NOMO-1 treated with DMSO at 0.1 percent for 48 hours (cell line): ENCODE data around the gene TBX6.
"Not testable (repeated sequence)": the region's sequence is repeated elsewhere in the genome, so short reads cannot be mapped to it uniquely, and the experiment has no call there.

Experiments
- DNase-seq: peaks from one replicate; lab custom pipeline; 2025; ENCODE audit not compliant: unreplicated experiment; lab: John Stamatoyannopoulos, UW

The TBX6 gene

GRCh38 chr16:30066761-30067583, 24.8 kb downstream of the TBX6 start:
- peak; percentile 31 for DNase-seq

- peak; percentile 33 for DNase-seq
Measured at GRCh38 chr16:30065943-30066760, 25.6 kb downstream of the TBX6 start.

DNA sequence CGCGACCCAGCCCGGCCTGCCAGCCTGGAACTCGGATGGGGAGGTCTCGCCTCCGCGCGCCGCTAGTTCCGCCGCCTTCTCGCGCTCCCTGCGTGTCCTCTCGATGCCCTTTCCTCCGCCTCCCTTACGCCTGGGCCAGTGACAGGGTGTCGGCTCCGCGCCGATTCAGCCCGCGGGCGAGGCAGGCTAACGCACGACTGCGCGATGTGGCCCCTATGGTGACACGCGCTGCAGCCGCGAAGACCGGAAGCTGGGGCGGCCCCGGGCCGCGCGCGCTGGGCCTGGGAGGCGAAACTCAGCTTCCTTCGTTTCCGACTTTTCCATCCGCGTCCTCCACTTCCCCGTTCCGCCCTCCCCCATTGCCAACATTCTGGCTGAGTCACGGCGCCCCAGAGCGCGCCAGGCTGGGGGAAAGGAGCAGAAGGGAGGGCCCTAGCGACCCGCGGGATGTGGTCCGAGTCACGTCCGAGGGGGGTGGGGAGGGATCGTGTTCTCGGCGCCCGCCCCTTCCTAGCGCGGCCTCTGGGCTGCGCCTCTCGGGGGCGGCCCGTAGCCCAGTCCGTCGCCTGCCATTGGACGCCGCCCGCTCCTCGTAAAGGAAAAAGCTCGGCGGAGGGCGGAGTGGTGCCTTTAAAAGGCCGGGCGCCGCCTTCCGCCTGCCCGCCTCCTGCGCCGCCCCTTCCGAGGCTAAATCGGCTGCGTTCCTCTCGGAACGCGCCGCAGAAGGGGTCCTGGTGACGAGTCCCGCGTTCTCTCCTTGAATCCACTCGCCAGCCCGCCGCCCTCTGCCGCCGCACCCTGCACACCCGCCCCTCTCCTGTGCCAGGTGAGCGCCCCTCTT, 26.4 kb downstream of the TBX6 start, which contains the start of gene ALDOA:
Gene ALDOA (plus strand): TSS at position 659 of the 841 bp plus-strand sequence. CDS start 1,138 bp downstream, outside the sequence.
- DNase-seq, result peak; percentile 99

DNA sequence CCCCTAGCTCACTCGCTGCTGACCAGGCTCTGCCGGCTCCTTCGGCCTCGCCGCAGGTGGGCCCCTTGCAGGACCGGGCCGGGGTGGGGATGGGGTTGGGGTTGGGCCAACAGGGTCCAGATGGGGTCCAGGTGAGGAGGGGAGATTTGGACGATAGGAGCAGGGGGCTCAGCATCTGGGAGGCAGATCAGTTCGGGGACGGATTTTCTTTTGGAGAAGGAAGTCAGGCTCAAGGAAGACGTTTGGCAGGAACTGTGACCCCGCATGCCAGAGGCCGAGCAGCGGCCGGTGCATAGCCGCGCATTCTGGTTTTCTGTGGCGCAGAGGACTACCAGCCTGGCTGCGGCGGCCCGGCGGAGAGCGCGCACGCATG, 27.0 kb downstream of the TBX6 start:
- no peak for DNase-seq

DNA sequence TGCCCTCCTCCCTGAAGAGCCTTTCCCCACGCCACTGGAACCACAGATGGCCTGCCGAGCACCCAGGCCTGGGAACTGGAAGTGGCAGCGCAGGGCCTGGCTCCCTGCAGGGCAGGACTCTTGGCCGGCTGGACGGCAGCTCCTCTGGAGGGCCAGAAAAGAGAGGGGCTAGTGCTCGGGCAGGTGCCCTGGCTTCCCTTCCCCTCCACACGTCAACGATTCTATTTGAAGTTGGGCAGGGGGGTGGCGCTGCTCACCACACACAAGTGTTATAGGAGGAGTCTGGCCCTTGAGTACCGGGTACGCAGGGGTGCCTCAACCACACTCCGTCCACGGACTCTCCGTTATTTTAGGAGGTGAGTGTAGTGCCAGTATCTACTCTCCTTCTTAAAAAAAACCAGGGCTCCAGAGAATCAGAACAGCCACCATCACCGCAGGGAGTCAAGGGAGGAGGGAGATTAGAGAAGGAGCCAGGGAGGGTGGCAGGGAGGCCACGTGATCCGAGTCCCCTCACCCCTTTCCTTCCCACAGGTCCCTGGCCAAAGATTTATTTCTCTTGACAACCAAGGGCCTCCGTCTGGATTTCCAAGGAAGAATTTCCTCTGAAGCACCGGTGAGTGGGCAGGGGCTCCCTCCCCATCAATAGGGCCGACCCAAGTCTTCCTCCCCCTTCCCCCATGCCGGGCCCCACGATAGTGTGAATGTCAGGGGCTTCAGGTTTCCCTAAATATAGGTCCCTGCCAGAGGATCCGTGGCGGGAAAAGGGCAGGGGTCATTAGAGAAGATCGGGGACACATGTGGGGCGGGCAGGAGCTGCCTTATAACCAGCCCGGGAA, 27.6 kb downstream of the TBX6 start:
- peak; percentile 76 for DNase-seq

- no peak for DNase-seq
Measured at GRCh38 chr16:30063278-30063892, 28.3 kb downstream of the TBX6 start.

- DNase-seq, result no peak
Measured at GRCh38 chr16:30060836-30061554, 30.7 kb downstream of the TBX6 start.

DNA sequence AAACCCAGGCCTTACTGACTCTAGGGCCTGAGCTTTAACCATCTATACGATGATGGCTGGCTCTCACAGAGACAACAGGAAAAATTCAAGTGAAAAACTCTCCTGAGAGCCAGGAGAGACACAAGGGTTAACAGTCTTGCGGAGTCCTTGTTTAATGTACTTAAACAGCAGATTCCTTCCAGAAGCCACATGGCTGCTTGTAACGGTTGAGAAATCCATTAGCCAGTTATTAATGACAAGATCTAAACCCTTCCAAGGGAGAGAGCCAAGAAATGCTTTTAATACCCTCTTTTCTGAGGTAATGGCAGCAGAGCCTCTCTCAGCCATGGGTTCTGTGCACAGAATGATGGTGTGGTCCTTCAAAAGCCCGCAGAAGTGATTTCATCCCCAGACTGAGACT, 31.4 kb downstream of the TBX6 start:
- no peak for DNase-seq

DNA sequence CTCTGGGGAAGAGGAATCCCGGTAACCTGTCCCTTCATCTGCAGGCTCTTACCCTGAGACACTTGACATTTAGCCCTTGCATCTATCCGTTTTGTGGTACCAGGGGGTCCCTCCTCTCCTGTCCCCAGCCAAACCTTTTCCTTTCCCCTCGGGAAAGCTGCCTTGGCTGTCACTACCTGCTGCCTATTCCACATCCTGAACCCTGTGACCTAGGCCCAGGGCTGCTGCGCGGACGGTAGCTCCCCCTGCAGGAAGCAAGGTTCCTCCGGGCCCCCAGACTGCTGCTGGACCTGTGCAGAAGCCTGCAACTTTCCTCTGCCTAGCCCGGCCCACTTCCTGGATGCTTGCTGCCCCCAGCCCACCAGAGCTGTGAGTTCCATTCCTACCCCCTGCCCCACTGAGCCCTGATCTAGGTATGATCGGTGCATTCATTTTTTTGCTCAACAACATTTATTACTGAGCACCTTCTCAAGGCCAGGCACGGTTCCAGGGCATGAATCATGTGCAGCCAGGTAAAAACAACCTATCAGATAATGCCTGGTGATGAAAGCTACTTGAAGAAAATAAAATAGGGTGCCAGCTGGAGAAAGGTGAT, 36.7 kb downstream of the TBX6 start:
- DNase-seq, result no peak

- no peak for DNase-seq
Measured at GRCh38 chr16:30054451-30054850, 37.3 kb downstream of the TBX6 start.

DNA sequence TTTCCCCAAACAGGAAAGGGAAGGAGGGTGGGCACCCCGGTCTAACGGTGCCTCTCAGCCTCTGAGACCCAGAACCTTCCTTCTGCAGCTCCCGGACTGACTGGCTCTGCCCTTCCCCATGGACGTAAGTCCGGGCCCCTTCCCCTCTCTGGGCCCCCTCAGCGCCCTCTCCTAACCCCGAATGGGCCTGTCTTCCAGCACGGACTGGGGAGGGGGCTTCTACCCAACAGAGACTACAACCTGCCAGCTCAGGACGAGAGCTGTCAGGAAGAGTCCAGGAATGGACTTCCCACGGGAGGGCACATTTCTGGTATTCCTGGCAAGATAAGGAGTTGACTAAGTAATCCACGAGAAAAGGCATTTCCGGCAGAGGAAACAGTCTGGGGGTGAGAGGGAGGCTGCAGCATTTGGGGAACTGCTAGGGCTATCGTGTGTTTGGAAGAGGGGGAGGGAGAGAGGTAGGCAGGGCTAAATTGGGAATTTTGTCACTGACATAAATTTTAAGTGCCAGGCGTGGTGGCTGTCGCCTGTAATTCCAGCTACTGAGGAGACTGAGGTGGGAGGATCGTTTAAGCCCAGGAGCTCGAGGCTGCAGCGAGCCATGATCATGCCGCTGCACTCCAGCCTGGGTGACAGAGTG, 38.2 kb downstream of the TBX6 start:
- no peak for DNase-seq

DNA sequence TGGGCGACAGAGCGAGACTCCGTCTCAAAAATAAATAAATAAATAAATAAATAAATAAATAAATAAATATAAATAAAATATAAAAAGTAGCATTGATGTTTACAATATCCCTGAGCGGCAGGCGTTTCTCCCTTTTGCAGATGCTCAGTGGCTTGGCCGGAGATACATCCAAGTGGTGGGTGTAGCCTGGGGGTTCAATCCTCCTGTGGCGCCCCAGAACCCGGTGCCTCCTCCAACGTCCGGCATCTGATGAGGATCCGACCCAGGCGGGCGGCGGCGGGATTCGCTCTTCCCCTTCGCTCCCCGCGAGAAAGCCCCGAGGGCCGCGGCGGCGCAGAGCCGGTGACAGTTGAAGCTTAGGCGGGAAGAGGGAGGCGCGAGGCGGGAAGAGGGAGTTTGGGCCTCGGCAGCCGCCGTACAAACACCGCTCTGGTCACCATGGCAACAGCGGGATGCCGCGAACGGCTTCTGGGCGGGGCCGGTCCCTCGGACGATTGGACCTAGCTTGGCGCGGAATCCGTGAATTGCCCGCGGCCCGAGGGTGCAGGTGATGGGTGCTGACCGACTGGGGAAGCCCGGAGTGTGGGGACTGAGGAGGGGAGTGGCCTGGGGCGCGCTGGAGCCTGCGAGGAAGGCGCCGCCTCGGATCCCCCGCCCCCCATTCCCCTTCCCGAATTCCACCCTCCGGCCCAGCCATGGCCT, 38.9 kb downstream of the TBX6 start:
- DNase-seq, result peak; percentile 88

- DNase-seq, result no peak
Measured at GRCh38 chr16:30051518-30051917, 40.2 kb downstream of the TBX6 start.

GRCh38 chr16:30049871-30050270, 41.9 kb downstream of the TBX6 start:
- no peak for DNase-seq

- no peak for DNase-seq
Measured at GRCh38 chr16:30046588-30046987, 45.1 kb downstream of the TBX6 start.

GRCh38 chr16:30046178-30046577, 45.5 kb downstream of the TBX6 start:
- no peak for DNase-seq

DNA sequence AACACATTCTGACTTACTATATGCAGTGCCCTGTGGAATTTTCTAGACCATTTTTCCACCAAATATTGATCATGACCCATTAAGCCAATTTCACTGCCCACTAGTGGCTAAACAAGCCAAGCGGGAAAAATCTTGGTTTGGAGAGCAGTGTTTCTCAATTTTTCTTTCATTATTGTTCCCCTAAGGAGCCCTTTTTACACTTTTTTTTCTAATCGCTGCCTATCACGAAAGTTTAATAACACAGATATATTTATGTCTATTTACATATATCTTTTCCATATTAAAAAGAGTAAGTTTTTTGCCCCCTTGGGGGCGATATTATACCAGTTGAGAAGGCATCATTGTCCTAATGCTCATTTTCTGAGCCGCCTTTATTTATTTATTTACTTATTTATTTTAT, 49.9 kb downstream of the TBX6 start:
- no peak for DNase-seq

DNA sequence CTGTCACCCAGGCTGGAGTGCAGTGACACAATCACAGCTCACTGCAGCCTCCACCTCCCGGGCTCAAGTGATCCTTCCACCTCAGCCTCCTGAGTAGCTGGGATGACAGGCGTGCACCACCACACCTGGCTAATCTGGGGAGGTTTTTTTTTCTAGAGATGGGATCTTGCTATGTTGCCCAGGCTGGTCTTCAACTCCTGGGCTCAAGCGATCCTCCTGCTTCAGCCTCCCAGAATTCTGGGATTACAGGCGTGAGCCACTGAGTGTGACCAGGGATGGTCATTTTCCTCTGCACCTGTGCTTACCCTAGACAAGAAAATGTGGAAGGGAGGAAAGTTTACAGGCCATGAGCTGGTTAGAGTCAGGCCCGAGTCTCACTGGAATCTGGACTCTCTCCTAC, 51.0 kb downstream of the TBX6 start:
- not testable (repeated sequence) for DNase-seq
